ENCODE results near the gene ARHGEF1.

The ARHGEF1 gene, protein sequence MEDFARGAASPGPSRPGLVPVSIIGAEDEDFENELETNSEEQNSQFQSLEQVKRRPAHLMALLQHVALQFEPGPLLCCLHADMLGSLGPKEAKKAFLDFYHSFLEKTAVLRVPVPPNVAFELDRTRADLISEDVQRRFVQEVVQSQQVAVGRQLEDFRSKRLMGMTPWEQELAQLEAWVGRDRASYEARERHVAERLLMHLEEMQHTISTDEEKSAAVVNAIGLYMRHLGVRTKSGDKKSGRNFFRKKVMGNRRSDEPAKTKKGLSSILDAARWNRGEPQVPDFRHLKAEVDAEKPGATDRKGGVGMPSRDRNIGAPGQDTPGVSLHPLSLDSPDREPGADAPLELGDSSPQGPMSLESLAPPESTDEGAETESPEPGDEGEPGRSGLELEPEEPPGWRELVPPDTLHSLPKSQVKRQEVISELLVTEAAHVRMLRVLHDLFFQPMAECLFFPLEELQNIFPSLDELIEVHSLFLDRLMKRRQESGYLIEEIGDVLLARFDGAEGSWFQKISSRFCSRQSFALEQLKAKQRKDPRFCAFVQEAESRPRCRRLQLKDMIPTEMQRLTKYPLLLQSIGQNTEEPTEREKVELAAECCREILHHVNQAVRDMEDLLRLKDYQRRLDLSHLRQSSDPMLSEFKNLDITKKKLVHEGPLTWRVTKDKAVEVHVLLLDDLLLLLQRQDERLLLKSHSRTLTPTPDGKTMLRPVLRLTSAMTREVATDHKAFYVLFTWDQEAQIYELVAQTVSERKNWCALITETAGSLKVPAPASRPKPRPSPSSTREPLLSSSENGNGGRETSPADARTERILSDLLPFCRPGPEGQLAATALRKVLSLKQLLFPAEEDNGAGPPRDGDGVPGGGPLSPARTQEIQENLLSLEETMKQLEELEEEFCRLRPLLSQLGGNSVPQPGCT

DNA sequence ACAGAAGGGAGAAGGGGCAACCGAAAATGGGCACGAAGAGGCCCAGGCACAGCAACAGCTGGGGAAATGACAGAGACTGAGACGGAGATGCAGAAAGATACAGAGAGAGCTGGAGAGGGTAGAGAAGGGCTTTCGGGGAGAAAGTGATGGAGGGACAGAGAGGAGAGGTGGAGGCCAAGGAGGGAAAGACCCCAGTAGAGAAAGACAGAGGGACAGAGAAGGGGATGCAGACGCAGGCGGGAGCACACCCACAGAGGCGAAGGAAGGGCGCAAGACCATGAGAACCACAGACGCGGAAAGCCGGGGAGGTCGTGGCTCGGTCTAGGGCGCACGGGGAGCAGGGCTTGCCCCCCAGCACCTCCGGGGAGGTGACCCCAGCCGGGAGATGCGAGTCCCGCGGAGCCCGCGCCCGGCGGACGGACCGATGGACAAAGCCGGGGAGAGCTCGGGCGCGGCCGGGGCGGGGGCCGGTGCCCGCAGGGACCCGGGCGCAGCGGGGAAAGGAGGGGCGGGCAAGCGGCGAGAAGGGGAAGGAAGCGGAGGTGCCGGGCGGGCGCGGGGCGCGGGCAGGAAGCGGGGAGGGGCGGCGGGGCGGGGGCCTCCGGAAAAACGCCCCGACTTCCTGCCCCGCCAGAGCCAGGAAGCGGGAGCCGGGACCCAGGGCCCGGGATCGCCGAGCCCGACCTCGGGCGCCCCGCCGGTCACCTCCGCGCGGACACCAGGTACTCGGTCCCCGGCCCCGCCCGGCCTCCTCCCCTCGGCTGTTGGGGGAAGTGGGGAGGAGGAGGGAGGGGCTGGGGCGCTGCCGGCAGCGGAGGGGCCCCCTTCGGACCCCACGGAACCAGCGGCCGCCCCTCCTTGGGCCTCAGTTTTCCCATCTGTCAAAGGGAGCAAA lies at the start of gene ARHGEF1:
ARHGEF1 (plus strand) TSS at position 617 of the 895 bp plus-strand sequence. CDS start 4,899 bp downstream, outside the sequence.
- peak; percentile 64 for DNase-seq

DNA sequence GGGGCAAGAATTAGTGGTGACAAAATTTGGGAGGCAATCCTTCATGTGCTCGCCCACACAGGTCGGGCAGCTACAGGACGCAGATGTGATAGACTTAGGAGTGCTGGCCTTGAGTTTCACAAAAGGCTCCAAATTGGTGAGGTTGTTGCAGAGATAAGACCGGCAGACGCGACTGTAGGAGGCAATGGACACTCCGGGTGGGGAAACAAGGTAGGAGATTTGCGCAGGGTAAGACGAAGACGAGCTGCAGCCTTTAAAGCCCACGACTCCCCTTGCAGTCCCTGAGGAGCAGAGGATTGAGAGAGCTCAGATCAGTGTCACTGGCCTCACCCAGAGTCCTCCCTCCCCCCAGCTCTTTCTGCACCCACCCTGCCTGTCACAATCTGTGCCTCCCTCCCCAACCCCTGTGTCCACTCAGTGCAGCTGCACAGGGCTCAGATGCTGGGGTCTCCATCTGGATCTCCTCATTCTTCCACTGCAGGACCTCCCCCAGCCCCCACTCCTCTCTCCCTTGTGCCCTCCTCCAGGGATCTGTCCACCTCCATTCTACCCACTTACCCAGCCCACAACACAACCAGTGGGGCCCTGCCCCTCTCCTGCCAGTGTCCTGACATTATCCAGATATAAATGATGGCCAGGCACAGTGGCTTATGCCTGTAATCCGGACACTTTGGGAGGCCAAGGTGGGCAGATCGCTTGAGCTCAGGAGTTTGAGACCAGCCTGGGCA lies 44.8 kb upstream of the ARHGEF1 start:
- DNase-seq: no peak

DNA sequence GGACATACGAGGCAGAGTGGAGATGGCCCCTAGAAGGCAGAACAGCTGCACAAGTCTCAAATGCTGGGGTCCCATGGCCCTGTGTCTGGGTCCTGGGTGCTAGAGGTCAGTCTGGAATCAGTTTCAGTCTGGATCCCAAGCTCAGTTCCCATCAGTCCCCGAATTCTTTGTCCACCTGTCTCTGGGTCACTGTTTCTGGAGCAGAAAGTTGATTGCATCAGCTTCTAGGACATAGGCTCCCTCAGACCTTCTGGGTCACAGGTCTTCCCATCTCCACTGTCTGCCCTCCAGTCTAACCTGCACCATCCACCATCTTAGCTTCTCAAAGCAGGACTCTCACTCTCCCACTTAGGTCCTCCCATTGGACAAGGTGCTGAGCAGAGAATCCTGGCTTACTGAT lies 43.8 kb upstream of the ARHGEF1 start:
- no peak for DNase-seq

DNA sequence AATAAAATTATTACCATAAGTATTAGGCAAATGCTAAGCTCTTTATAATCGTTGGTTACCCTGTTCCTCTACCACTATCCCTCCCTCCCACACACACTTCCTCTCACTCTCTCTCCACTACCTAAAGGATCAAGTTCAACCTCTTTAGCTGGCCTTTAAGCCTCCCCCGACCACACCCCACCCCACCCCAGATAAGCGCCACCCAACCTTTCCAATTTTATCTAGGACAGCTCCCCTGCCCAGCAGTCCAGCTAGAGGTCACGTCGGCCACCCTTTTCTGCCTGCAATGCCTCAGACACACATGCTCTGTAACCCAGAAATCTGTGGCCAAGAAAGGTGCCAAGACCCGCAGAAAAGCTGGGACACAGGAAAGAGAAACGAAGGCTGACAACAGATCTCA lies 39.6 kb upstream of the ARHGEF1 start:
- DNase-seq: no peak

DNA sequence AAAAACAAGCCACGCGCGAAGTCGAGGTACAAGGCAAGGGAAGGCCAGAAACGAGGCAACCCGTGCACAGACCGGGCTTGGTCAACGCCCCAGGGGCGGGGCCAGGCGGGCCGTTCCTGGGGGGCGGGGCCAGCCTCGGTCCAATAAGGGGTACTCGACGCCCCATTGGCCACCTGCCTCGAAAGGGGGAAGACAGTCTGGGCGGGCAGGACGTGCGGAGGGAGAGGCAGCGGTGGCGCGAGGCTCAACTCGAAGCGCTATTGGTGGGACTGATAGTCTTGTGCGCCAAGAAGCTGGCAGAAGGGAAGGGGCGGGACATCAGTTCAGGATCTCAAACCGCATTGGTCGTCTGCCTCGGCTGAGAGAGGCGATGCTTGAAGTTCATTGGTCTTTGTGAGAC lies 38.4 kb upstream of the ARHGEF1 start, which contains the start of gene LYPD4:
LYPD4 (minus strand) TSS at position 83 of the 400 bp plus-strand sequence. CDS start 5,398 bp downstream, outside the sequence.
- DNase-seq: no peak

DNA sequence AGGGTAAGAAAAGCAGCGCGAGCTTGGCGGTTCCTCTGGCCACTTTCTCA lies 38.2 kb upstream of the ARHGEF1 start, which contains the start of gene DMRTC2:
DMRTC2 (plus strand) TSS at position 42 of the 50 bp plus-strand sequence. CDS start 2,387 bp downstream, outside the sequence.
- DNase-seq: no peak

DNA sequence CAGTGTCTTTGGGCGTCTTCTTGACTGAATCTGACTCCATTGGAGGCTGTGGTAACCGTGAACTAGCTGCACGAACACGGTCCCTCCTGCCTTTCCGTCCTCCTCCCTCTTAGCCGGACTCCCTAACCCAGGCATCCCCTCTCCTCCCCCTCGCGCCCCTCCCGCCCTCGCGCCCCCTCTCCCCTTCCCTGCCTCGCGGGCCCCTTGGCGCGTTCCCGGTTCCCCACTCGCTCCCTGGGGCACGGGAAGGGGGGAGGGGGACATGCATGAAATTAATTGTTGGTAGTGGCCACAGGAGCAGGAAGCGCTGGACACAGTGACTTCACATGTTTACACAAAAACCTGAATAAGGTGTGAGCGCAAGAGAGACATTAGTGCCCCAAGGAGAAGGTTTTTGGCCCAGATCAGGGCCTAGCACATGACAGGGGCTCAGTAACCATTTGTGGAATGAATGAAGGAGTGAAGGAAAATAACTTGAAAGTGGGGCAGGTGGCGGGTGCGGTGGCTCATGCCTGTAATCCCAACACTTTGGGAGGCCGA lies 37.9 kb upstream of the ARHGEF1 start:
- no peak for DNase-seq

DNA sequence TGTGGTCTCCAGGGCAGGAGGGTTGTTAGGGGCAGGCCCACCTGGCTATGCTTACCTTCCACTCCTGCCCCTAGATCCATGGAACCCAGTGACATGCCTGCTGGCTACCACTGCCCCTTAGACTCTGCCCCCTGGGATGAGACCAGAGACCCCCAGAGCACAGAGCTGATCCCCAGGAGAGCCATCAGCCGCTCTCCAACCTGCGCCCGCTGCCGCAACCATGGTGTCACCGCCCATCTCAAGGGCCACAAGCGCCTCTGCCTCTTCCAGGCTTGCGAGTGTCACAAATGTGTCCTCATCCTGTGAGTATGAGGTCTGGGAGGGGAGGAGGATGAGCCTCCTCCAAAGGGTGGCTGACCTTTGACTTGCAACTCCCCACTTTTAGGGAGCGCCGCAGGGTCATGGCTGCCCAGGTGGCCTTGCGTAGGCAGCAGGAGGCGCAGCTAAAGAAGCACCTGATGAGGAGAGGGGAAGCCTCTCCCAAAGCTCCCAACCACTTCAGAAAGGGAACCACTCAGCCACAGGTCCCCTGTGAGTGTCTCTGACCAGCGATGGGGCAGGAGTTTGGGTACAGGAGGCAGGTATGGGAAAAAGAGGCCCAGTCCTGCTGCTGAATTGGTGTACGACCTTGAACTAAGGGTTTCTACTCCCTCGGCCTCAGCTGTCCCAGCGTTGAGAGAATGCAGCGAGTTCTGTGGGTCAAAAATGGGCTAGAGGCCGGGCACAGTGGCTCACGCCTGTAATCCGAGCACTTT lies 35.5 kb upstream of the ARHGEF1 start:
- DNase-seq: no peak

DNA sequence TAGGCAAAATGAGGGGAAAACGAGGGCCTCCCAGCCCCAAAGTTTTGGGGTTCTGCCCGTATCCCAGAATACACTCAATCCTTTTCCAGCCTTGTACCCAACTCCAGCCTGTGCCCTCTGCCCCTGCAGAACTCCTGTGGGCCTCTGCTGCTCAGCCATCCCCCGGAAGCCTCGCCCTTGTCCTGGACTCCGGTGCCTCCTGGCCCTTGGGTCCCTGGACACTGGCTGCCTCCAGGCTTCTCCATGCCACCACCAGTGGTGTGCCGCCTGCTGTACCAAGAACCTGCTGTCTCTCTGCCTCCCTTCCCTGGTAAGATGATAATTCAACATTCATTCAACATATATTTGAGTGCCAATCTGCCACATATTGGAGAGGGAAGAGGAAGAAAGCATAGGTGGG lies 34.3 kb upstream of the ARHGEF1 start:
- no peak for DNase-seq

DNA sequence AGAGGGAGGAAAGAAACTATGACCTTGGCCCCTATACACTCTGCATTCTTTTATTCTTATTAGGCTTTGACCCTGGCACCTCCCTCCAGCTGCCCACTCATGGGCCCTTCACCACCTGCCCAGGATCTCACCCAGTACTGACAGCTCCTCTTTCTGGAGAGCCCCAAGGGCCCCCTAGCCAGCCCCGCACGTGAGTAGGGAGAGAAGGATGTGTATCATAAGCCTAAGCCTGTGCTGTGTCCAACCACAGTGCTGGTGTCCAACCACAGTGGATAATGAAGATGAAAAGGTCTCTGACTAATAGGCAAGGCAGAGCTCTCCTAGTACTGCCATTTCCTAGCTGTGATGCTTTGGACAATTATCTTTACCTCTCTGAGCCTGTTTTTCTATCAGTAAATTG lies 33.9 kb upstream of the ARHGEF1 start:
- no peak for DNase-seq

DNA sequence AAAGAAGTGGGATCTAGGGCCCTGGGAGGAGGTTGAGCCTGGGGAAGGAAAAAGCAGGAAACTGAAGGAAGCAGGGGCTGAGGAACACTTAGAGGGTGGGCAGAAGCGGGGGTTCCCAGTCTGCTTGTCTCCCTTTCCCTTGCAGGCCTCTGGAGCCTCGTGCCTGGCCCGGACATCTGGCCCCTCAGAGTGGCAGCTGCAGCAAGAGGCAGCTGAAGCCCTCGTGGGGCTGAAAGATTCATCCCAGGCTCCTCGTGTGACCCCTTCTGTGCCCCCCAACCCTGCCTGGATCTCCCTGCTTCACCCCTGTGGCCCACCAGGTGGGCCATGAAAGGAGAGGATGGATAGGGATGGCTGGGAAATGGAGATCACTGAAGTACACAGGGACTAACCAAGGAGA lies 32.6 kb upstream of the ARHGEF1 start:
- no peak for DNase-seq

DNA sequence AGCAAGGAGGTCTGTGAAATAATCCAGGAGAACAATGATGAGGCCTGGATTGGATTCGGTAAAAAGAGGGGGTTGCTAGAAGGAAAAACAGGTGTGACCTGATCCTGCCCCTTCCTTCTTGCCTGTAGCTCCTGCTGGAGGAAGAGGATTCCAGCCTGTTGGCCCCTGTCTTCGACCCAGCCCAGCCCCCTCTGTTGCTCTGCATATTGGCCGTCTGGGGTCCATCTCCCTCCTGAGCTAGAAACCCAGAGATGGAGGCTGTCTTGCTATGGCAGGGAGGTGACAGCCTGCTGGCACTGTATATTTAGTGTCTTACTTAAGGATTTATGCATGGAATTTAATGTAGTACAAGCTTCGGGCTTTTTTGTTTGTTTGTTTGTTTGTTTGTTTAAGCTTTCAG lies 31.5 kb upstream of the ARHGEF1 start:
- no peak for DNase-seq

DNA sequence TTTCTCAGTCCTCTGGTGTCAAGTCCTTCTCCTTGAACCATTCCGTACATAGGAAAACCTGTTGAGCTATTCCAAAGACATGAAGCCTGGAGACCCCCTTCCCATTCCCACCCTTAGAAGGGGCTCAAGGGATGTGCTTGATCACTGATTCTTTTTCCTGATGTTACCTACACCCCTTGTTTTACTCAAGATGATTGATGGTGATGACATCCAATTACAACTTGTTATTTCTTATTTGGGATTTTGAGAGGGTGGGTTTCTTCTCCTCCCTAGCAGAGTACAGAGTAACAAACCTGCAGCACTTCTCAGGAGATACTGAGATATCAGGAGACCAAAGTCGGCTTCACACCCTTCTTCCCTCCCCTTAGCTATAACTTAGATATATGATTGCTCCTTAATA lies 29.6 kb upstream of the ARHGEF1 start:
- no peak for DNase-seq

DNA sequence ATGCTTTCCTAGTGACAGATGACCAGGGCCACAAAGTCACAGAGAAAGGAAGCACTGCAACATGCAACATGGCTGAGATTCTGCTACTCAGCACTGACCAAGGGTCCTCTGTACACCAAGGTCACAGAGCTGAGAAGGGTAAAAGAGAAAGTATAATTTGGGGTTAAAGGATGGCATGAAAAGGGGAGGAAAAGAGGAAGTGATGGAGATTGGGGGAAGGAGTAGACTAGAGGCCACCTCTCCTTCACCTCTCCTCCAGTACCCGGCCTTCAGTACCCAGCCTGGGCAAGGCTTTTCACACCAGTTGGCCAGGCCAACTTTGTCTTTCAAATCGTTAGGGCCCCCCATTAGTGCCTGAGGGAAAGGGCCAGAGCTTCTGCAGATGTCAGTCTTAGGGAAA lies 29.2 kb upstream of the ARHGEF1 start:
- no peak for DNase-seq

DNA sequence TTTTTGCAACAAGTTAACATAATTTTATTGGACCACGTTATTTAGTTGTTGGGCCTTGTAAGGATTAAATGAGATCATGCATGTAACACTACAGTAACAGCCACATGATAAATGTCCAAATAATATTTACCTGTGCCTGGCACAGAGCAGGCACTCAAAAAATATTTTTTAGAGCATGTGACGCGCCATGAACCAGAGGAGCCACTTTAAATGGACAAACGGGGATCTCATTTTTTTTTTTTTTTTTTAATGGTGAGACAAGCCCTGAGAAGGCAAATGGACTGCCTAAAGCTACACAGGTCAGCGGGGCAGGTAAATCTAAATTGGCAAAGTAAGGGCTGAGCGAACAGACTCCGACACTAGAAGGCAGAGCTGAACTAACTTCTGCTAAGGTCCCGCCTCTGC lies 23.8 kb upstream of the ARHGEF1 start:
- DNase-seq: no peak

DNA sequence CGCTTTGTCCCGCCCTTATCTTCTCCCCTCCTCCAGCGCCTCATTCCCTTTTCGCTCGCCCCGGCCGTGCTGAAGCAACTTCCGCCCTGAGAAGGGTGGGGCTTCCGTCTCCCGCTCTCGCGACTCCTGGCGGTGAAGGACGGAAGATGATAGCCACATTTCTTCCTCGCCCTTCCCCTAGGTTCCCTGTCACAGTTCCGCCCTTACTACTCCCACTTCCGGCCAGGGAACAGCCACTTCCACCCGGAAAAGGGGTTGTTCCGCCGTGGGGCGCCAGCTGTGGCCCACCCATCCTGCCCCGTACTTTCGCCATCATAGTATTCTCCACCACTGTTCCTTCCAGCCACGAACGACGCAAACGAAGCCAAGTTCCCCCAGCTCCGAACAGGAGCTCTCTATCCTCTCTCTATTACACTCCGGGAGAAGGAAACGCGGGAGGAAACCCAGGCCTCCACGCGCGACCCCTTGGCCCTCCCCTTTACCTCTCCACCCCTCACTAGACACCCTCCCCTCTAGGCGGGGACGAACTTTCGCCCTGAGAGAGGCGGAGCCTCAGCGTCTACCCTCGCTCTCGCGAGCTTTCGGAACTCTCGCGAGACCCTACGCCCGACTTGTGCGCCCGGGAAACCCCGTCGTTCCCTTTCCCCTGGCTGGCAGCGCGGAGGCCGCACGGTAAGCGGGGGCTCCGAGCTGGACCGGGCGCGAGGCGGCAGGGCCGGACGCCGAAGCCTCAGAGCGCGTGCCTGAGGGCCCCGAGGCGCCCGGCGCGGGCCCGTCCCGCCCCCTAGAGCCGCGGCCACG lies 23.2 kb upstream of the ARHGEF1 start, which contains the start of gene RPS19:
RPS19 (plus strand) TSS at position 638 of the 801 bp plus-strand sequence. CDS start 520 bp downstream, outside the sequence.
- DNase-seq: peak; percentile 98

DNA sequence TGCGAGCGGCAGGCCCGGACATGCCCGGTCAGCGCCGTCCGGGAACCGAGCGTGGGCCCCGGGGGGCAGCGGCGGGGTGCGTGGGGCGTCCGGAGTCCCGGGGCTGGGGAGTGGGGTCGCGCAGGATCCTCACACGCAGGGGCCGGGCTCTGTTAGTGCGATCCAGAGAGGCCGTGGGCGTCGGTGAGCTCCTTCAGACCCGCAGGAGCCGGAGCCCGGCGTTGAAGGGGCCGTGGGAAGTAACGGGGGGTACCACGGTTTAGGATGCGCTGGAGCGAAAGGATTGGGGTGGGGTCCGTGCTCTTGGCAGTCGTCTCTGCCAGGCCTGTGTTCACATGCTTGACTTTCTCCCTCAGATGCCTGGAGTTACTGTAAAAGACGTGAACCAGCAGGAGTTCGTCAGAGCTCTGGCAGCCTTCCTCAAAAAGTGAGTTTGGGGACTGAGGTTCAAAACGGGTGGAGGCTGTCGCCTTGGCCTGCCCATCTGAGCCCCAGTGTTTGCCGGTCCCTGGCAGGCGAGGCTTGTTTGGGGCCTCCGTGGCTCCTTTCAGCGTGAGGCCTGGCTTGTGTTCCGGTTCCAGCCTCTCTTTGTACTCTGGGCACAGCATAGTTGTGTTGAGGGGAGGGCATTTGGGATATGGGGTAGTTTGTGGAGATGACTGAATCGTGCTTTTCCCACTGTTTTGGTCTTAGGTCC lies 22.4 kb upstream of the ARHGEF1 start:
- DNase-seq: no peak

DNA sequence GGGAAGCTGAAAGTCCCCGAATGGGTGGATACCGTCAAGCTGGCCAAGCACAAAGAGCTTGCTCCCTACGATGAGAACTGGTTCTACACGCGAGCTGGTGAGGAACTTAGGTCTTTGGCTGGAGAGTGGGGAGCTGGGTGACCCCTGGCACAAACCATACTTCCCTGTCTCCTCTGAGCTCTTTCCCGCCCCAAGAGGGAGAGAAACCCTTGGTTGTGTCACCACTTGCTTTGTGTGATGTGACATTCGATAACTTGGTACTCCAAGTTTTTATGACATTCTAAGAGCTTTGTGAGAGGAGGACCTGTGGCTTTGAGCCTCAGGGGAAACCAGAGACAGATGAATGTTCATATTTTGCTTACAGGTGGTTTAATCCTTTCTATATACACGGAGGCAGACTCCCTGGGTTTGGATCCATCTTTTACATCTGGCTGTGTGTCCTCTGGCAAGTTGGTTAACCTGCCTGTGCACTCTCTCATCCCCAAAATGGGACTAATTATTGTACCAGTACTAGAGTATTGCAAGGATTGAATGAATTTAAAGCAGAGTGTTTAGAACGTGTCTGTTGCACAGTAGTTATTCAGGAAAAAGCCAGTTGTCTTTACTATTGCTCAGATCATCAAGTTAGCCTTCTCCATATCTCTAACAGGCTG lies 21.7 kb upstream of the ARHGEF1 start:
- DNase-seq: no peak

DNA sequence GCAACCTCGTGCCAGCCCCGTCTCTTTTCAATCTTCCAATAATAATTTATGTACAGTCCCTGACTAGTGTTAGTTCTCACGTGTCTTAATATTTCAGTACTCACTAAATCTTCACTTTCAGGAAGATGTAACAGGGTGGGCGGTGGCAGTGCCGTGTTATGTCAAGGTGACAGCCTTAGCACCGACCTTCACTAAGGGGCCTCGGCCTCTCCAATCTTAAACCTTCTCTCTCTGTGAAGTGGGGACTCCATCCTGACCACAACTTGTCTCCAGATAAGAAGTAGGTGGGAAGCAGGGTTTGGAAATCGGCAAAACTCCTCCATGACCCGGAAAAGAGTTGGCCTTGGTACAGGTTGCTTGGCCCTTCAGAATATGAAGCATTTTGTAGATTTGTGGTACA lies 21.1 kb upstream of the ARHGEF1 start:
- no peak for DNase-seq
